GM12864 (cell line): ENCODE measurements around the gene EPB41L4B.

Source experiments
- DNase-seq: peaks from one replicate; pipeline ENCODE4 v3.0.0-alpha.2; 2011; ENCODE audit warnings: low read depth
- H3K4me3 ChIP-seq: 2 replicates; pipeline ENCODE4 v1.5.1; 2011; ENCODE audit warnings: mild to moderate bottlenecking, low read depth, low read length, control low read depth
- TF ChIP-seq, protein P1 (sequence below): IDR thresholded peaks from 2 replicates; pipeline ENCODE4 v1.5.1; 2011; ENCODE audit warnings: low read depth, mild to moderate bottlenecking, moderate library complexity, low read length, control low read depth, inconsistent platforms; ENCODE audit errors: missing control alignments

The EPB41L4B gene

DNA sequence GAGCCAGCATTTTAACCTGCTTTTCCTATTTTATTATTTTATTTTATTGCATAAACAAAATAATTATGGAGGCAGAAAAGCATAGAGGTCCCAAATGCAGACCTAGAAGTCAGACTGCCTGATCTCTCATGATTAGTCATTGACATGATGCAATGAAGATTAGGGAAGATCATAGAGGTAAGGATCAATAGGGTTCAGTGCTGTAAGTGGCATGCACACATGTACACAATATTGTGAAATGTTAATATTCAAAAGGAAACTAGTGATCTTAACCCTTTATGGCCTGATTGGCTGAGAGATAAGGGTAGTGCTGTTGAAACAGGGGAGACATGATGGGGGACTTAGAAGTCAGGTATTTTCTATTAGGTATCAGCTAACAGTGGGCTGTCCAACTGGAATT lies 152.7 kb downstream of the EPB41L4B start:
- no peak overlapping the region for H3K4me3 ChIP-seq
- DNase-seq = no peak
- TF ChIP-seq, protein P1, sequence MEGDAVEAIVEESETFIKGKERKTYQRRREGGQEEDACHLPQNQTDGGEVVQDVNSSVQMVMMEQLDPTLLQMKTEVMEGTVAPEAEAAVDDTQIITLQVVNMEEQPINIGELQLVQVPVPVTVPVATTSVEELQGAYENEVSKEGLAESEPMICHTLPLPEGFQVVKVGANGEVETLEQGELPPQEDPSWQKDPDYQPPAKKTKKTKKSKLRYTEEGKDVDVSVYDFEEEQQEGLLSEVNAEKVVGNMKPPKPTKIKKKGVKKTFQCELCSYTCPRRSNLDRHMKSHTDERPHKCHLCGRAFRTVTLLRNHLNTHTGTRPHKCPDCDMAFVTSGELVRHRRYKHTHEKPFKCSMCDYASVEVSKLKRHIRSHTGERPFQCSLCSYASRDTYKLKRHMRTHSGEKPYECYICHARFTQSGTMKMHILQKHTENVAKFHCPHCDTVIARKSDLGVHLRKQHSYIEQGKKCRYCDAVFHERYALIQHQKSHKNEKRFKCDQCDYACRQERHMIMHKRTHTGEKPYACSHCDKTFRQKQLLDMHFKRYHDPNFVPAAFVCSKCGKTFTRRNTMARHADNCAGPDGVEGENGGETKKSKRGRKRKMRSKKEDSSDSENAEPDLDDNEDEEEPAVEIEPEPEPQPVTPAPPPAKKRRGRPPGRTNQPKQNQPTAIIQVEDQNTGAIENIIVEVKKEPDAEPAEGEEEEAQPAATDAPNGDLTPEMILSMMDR = no peak

DNA sequence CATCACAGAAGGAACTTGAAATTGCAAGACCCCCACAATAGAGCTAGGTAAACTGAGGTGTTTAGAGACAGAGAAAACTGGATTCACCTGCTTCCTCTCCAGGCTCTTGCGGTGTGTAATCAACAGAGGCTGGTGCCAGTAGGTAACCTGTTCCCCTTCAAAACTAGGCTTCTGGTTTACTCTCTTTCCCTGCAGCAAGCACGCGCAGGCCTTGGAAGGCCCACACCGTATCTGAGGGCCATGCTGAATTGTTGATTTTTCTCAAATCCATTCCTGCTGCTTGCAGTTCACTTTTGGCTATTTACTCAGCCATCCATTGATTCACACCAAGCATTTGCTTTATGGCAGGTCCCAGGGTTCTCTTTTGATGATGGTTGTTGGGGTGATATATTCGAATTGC lies 153.1 kb downstream of the EPB41L4B start:
- DNase-seq = no peak

DNA sequence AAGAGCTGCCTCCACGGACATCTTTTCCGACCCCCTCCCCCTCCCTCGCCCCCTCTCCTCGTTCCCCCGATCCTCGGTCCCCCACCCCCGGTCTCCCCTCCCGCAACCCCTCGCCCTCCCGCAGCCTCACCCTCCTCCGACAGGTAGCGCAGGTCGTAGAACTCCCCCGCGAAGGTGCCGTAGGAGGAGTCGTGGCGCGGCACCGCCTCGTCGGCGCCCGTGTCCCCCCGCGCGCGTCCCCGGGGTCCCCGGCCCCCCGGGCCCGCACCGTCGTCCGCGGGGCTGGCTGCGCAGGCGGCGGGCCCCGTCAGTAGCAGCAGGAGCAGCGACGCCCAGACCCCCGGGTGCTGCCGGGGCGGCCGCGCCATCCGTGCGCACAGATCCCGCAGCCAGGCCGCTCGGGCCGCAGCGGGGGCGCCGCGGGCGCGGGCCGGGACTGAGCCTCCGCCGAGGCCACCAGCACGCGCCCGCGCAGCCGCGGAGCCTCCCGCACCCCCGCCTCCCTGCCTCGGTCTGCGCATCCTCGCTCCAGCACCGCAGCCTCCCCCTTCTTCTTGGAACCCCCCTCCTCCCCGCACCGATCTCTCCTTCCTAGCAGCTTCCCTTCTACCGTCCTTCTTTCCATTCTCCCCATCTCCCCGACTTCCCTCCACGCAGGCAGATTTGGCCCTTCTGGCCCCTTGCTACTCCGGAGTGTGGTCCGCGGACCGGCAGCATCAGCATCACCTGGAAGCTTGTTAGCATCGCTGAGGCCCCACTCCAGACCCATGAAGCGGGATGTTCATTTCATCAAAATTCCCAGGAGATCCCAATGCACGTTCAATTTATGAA lies 153.9 kb downstream of the EPB41L4B start, which contains the start of gene FRRS1L:
FRRS1L (minus strand) TSS at position 479 of the 831 bp plus-strand sequence; CDS start at position 368, 111 bp downstream.
- TF ChIP-seq, protein P1 = no peak
- DNase-seq = no peak
- H3K4me3 ChIP-seq = no peak within 1 kb of the TSS

More for the DNA sequence above, 153.1 kb downstream of the EPB41L4B start:
- no peak overlapping the region for H3K4me3 ChIP-seq
- TF ChIP-seq, protein P1 = no peak

DNA sequence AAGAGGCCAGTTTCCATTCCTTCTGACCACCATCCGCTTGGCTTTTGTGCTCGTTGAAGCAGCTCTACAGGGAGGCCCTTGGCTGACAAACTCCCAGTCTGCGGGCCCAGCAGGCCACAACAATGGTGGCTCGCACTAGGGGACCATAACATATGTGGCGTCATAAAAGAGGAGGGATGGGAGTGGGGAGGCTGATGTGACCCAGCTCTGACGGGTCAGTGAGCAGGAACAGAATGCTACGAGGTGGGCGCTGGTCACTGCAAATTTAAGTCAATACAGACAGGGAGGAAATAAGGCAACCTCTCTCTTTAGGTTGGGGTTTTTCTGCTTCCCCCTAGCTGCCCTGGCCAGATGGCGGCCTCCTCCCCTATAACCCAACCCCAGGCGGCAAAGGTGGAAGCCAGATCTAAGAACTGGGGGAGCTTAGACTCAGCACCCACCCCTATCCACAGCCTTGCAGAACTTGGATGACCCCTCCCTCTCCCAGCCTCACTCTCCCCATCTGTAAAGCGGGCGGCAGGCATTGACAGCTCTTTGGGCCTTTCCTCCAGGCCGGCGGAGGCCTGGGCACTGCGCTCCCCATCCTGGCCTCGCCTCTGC lies 154.6 kb downstream of the EPB41L4B start:
- no peak for DNase-seq
- no peak overlapping the region for H3K4me3 ChIP-seq
- TF ChIP-seq, protein P1 = no peak

DNA sequence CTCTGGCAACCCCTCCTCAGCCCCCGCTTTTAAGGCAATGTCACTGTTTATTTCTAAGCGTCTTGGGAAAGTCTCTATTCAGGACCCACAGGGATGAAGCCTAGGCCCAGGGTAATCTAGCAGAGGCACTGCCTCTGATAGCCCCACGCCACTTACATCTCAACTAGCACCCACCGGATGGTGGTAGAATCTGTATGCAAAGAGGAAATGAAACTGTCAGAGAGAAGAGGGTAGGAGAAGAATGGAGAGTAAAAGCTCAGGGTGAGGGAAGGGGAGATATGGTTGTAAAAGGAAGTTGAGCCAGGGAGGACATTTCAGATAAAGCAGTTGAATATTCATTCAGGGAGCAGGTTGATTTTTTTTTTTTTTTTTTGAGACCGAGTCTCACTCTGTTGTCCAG lies 156.8 kb downstream of the EPB41L4B start:
- peak; percentile 13 for DNase-seq
- TF ChIP-seq, protein P1 = no peak
- no peak overlapping the region for H3K4me3 ChIP-seq

DNA sequence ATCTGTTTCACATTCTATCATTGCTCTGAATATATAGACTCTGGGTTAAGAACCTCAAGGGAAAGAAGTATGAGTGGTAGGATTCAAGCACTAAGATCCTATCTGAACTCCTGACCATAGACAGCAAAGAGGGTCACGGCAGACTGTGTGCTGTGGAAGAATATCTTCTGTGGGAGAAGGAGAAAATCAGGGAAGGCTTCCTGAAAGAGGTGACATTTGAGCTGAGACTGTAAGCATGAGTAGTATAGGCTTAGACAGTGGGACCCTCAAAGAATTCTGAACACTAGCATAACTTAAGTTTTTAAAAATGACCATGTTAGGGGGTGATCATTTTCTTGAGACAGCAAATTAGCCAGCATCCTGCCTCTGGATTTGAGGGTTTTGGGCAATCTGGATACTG lies 157.7 kb downstream of the EPB41L4B start:
- TF ChIP-seq, protein P1 = no peak
- DNase-seq = no peak
- no peak overlapping the region for H3K4me3 ChIP-seq

DNA sequence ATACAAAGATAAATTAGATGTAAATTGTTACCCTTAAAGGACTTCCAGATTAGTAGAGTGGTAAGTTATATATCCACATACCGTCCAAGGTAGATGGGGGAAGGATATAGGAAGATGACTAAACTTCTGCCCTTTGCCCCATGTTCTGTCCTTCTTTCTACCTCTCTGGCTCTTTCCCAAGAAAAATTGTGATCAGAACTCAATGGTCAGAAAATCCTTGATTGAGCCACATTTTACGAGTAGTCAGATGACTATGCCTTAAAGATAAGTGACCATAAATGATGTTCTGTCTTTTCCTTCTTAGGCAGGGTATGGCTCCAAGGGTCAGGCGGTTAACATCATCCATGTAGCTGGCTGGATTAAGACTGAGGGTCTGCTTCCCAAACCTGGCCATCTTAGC lies 158.2 kb downstream of the EPB41L4B start:
- no peak for DNase-seq
- TF ChIP-seq, protein P1 = no peak

More for the DNA sequence above, 158.2 kb downstream of the EPB41L4B start:
- H3K4me3 ChIP-seq = no peak overlapping the region
